GM08714 (cell line): ENCODE results near the gene VCL.
"Not testable (repeated sequence)": the region's sequence is repeated elsewhere in the genome, so short reads cannot be mapped to it uniquely, and the experiment has no call there.

Experiments used
- H3K4me3 ChIP-seq: fragments of 200-500 bp; sonication (Bioruptor generic); 2 replicates; pipeline ENCODE4 v1.5.1; 2014; ENCODE audit warnings: mild to moderate bottlenecking, low read length, inconsistent platforms
- ZNF274 ChIP-seq: IDR thresholded peaks from 2 replicates; pipeline ENCODE4 v1.6.1; 2012; ENCODE audit warnings: mild to moderate bottlenecking, low read depth, low read length

VCL gene

DNA sequence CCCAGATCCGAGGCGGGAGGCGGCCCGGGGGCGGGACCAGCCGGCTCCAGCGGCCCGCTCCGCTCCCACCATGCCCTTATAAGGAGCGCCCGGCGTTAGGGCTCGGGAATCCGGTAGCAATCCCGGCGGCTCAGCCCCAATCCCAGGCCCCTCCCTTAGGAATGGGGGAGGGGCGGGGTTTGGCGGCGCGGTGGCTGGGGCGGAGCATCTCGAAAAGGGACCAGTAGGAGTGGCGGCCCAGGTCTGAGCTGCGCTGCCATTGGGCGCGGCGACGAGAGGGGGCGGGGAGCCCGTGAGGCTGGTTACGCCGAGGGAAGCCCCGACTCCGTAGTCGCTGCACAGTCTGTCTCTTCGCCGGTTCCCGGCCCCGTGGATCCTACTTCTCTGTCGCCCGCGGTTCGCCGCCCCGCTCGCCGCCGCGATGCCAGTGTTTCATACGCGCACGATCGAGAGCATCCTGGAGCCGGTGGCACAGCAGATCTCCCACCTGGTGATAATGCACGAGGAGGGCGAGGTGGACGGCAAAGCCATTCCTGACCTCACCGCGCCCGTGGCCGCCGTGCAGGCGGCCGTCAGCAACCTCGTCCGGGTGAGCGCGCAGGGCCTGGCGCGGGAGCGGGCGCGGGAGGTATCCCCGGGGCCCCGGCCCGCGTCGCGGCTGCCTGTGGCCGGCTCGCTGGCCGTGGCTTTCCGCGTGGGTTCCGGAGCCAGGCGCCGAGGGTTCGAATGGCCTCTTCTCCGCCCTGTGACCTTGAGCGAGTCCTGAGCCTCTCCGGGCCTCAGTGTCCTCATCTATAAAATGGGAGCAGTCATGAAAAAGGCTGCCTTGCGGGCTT, at the start of gene VCL:
Gene VCL, plus strand, starts transcription at position 330 of the 836 bp plus-strand sequence. Its CDS starts 92 bp downstream, at position 422.
- peak within 1 kb of the TSS; percentile 70 for H3K4me3 ChIP-seq
- TF ChIP-seq ZNF274: no peak

DNA sequence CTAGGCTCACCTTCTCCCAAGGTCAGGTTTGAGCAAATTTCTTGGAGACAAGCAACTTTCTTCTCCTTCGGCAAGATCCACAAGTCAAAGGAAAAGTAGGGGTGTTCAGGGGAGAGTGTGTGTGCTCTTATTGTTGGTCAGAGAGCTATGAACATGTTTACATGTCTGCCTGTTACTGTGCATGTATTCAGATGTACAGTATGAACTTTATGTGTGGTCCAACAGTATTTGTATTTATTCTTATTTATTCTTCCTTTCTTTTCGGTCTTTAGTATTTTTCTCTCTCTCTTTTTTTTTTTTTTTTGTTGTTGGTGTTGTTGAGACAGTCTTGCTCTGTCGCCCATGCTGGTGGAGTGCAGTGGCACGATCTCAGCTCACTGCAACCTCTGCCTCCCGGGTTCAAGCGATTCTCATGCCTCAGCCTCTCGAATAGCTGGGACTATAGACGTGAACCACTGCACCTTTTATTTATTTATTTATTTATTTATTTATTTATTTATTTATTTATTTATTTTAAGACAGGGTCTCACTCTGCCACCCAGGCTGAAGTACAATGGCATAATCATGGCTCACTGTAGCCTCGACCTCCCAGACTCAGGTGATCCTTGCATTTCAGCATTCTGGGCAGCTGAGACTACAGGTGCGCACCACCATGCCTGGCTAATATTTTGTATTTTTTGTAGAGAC, 48.8 kb upstream of the VCL start:
- TF ChIP-seq ZNF274: no peak
- H3K4me3 ChIP-seq: no peak overlapping the region

DNA sequence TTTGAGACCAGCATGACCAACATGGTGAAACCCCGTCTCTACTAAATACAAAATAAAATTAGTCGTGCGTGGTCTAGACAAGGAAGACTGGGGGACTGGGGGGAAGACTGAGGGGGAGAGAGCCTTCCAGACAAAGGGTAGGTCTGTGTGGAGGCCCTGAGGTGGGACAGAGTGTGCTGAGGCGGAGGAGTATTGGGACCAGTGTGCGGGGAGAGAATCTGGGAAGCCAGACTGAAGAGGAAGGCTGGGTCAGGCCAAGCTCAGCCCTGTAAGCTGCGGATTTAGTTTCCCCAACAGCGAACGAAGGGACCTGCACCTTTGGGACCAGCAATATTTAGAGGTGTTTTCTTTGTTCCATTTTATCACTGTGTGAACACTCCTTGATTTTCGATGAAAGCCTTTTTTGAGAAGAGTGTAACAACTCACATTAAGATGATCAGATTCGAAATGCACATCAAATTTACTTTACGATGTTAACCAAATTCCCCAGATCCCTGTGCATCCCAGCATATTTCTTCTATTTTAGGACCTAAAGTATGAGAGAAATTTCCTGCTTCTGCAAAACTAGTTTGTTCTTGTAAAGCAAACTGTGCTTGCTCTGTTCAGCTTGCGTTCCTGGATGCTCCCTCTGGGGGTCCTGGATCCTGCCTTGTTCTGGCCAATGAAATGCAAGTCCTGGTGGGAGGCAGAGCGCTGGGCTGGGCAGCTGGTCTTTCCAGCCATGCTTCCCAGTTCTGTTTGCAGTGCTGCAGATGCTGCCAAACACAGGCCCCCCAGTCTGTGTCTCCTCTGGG, 47.6 kb upstream of the VCL start:
- no peak overlapping the region for H3K4me3 ChIP-seq
- TF ChIP-seq ZNF274: no peak

GRCh38 chr10:73953665-73954064, 44.3 kb upstream of the VCL start:
- no peak overlapping the region for H3K4me3 ChIP-seq
- no peak for TF ChIP-seq ZNF274

- TF ChIP-seq ZNF274: no peak
- H3K4me3 ChIP-seq: no peak overlapping the region
Observed at GRCh38 chr10:73954737-73955136, 43.2 kb upstream of the VCL start.

- H3K4me3 ChIP-seq: no peak overlapping the region
- no peak for TF ChIP-seq ZNF274
Observed at GRCh38 chr10:73955719-73956118, 42.2 kb upstream of the VCL start.

DNA sequence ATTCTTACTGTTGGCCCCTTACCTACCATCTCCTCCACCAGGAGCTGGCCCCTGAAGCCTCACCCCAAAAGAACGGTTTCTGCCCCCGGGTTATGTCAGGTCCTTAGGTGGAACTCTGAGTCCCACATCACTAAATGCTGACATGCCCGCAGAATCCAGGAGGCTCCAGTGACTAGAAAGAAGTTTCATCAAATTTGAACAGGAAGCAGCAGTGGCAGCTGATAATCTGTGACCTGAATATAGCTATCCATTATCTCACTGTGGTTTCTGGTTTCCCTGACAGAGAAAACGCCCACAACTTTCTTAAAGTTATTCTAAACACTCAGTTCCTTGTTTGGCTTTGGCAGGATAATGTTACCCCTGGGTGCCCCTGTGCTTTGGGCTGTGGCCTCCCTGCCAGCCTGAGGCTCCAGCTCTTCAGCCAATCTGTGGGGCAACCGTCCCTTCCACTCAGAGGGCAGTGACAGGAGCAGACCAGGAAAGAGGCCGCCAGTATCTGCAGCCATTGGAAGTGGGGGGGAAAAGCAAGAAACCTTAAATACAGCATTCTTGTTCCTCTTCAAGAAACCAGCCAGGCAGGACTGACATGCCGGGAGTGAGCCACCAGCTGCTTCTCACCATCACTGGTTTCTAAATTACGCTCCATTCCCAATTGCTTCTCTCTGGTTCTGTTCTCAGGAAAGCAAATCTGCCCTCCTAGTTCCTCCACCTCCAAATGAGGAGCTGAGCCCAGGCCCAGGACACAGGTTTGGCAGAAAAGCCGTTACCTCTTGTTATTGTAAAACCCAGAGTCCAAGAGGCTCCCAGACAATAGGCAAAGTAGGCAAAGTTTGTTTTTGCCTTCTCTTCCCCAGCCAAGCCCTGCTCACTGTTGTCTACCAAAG, 41.2 kb upstream of the VCL start:
- TF ChIP-seq ZNF274: no peak
- peak overlapping the region; percentile 40; the same call in 1 of the 2 replicates for H3K4me3 ChIP-seq

DNA sequence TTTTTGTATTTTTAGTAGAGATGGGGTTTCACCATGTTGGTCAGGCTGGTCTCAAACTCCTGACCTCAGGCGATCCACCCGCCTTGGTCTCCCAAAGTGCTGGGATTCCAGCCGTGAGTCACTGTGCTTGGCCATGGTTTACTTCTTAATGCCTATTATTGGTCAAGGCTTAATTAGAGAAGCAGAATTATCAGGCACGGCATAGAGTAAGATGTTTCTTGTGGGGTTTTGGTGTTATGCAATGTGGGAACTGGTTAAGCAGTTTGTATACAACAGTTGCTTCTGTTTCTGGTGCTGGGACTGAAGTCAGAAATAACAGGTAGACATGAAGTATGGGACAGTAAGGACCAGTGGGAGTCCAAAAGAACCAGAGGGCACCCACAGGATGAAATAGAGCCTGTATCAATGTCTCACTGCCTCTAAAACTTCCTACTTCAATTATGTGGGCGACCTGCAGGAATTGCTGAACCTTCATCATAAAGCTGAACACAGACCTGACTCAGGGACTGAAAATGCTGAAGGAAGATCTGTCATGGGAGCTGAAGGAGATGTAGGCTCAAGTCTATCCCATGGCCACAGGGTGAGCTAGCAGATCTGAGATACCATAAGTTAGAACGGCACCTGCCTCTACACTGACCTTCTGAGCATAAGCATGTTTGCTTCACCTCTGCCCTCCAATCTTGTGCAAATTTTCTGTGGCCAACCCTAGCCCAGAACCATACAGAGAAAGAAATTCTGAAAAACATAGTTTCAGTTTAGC, 38.3 kb upstream of the VCL start:
- H3K4me3 ChIP-seq: no peak overlapping the region
- no peak for TF ChIP-seq ZNF274

- H3K4me3 ChIP-seq: no peak overlapping the region
- TF ChIP-seq ZNF274: no peak
Observed at GRCh38 chr10:73962386-73962785, 35.5 kb upstream of the VCL start.

GRCh38 chr10:73963533-73963932, 34.4 kb upstream of the VCL start:
- H3K4me3 ChIP-seq: not testable (repeated sequence)

- TF ChIP-seq ZNF274: no peak
Observed at GRCh38 chr10:73964743-73965142, 33.2 kb upstream of the VCL start.

GRCh38 chr10:73965267-73965889, 32.5 kb upstream of the VCL start:
- H3K4me3 ChIP-seq: not testable (repeated sequence)

More at GRCh38 chr10:73964743-73965142, 33.2 kb upstream of the VCL start:
- no peak overlapping the region for H3K4me3 ChIP-seq
